ENCODE results near the gene TTC12. TPM values are rescaled to one million over a fixed set of nuclear protein-coding genes. Genes with fewer than 3 reads are reported as not detected.

The TTC12 gene
- polyA plus RNA-seq, 4 donors = 3.0 to 17.8 (median 6.0) TPM

DNA sequence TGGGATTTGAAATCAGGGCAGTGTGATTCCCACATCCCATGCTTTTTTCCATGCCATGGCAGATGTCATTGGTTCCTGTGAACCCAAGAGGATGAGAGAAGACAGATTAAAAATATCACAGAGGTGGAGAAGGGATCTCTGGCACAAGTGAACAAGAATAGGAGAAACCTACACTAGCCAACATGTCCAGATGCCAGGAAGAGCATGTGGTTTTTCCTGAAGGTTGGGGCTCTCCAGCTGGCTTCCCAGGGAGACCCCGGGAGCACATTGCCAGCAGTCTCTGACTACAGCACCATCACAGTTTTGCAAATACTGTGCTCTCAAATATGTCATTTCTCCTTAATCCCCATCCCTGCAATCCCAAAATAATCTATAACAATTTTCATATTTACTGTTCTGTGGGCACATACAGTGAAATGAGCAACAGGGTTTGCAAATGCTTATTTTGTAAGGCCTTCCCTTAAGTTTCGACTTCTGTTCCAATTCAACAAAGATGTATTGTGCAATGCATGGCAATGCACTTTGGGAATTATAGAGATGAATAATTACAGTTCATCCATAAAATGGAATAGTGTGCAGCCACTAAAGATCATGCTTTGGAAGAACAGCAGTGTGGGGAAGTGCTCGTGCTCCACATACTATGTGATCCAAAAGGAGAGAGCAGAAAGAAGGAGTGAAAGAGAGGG lies 78.0 kb downstream of the TTC12 start:
- Histone ChIP-seq H3K27ac (ENCODE audit: low read depth in 1 of 3, low read length in 2 of 3) (no peak overlapping the region), H3K36me3 (ENCODE audit: control insufficient read depth in 3 of 3, insufficient read depth in 2 of 3, low read depth in 1 of 3, low read length in 3 of 3) (no peaks in the 10 kb centered on the region), H3K4me3 (ENCODE audit: low read depth in 1 of 3, low read length in 3 of 3) (no peak overlapping the region), H3K4me1 (ENCODE audit: control insufficient read depth in 3 of 3, insufficient read depth in 2 of 3, low read depth in 1 of 3, low read length in 2 of 3) (peaks cover 0 to 4% (median 0%) of the 10 kb centered on the region in 3 donors), H3K9me3 (ENCODE audit: control insufficient read depth in 2 of 2, insufficient read depth in 1 of 2, low read depth in 1 of 2, low read length in 1 of 2) (no peaks in the 10 kb centered on the region), H3K27me3 (ENCODE audit: control insufficient read depth in 3 of 3, insufficient read depth in 3 of 3, low read length in 3 of 3) (peaks cover 0 to 17% (median 5%) of the 10 kb centered on the region in 3 donors)
- 72 to 82% (median 82%) methylated on average over 3 of the region's 3 CpGs for WGBS, 3 donors
- FAIRE-seq (no peak), DNase-seq (no peak)

DNA sequence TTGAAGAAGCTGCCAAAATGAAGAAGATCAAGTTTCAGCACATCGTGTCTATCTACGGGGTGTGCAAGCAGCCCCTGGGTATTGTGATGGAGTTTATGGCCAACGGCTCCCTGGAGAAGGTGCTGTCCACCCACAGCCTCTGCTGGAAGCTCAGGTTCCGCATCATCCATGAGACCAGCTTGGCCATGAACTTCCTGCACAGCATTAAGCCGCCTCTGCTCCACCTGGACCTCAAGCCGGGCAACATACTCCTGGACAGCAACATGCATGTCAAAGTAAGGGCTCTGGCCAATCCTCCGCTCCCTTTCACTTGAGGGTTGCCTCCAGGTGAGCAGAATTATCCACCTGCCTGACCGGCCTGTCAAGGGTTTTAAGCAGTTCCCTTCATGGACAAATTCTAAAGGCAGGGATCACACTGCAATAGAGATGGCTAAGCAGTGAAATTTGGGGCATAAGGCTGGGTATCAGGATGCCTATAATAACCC lies 79.2 kb downstream of the TTC12 start:
- Histone ChIP-seq H3K4me1 (ENCODE audit: control insufficient read depth in 3 of 3, insufficient read depth in 2 of 3, low read depth in 1 of 3, low read length in 2 of 3) (no peaks in the 10 kb centered on the region), H3K36me3 (ENCODE audit: control insufficient read depth in 3 of 3, insufficient read depth in 2 of 3, low read depth in 1 of 3, low read length in 3 of 3) (no peaks in the 10 kb centered on the region), H3K4me3 (ENCODE audit: low read depth in 1 of 3, low read length in 3 of 3) (no peak overlapping the region), H3K27ac (ENCODE audit: low read depth in 1 of 3, low read length in 2 of 3) (no peak overlapping the region), H3K9me3 (ENCODE audit: control insufficient read depth in 2 of 2, insufficient read depth in 1 of 2, low read depth in 1 of 2, low read length in 1 of 2) (no peaks in the 10 kb centered on the region), H3K27me3 (ENCODE audit: control insufficient read depth in 3 of 3, insufficient read depth in 3 of 3, low read length in 3 of 3) (peaks cover 0 to 6% (median 0%) of the 10 kb centered on the region in 3 donors)
- WGBS, 3 donors = 88 to 89% (median 88%) methylated on average over 8 of the region's 8 CpGs
- DNase-seq (no peak), FAIRE-seq (no peak)

DNA sequence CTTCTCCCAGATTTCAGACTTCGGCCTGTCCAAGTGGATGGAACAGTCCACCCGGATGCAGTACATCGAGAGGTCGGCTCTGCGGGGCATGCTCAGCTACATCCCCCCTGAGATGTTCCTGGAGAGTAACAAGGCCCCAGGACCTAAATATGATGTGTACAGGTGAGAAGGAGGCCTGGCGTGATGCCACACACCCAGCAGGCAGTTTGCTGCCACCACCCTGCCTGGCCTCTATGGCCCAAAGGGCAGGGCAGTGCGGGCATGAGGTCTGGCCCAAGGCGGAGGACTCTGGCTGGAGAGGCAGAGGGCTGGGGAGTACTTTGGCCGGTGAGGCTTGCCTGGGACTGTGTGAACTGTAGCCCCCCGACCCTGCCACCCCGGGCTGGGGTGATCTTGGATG lies 80.5 kb downstream of the TTC12 start:
- H3K4me1 ChIP-seq (ENCODE audit: control insufficient read depth in 3 of 3, insufficient read depth in 2 of 3, low read depth in 1 of 3, low read length in 2 of 3) = no peaks in the 10 kb centered on the region
- no peaks in the 10 kb centered on the region for H3K27me3 ChIP-seq (ENCODE audit: control insufficient read depth in 3 of 3, insufficient read depth in 3 of 3, low read length in 3 of 3)
- H3K4me3 ChIP-seq (ENCODE audit: low read depth in 1 of 3, low read length in 3 of 3) = no peak overlapping the region
- FAIRE-seq (no peak), DNase-seq (no peak)
- H3K27ac ChIP-seq (ENCODE audit: low read depth in 1 of 3, low read length in 2 of 3) = no peak overlapping the region
- H3K36me3 ChIP-seq (ENCODE audit: control insufficient read depth in 3 of 3, insufficient read depth in 2 of 3, low read depth in 1 of 3, low read length in 3 of 3) = no peaks in the 10 kb centered on the region
- 79 to 90% (median 85%) methylated on average over 11 of the region's 11 CpGs for WGBS, 3 donors
- no peaks in the 10 kb centered on the region for H3K9me3 ChIP-seq (ENCODE audit: control insufficient read depth in 2 of 2, insufficient read depth in 1 of 2, low read depth in 1 of 2, low read length in 1 of 2)

DNA sequence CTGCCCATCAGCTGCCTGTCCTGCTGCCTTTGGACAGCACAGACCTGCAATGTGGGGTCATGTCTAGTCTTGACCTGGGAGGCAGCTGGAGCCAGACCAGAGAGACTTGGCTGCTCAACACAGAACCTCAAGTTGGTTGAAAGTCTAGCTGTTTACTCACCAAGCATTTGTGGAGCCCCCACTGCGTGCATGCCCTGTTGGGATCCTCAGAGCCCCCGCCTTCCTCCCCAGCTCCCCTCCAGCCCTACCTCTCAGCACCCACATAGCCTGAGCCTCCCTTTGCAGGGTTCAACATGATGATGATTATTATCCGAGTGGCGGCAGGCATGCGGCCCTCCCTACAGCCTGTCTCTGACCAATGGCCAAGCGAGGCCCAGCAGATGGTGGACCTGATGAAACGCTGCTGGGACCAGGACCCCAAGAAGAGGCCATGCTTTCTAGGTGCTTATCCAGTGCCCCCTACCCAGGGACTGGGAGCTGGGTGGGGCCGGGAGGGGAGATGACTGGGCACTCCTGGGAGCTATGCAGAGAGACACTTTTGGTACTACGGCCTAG lies 81.5 kb downstream of the TTC12 start:
- no peak overlapping the region for H3K27ac ChIP-seq (ENCODE audit: low read depth in 1 of 3, low read length in 2 of 3)
- H3K4me1 ChIP-seq (ENCODE audit: control insufficient read depth in 3 of 3, insufficient read depth in 2 of 3, low read depth in 1 of 3, low read length in 2 of 3) = no peaks in the 10 kb centered on the region
- DNase-seq (no peak), FAIRE-seq (no peak)
- H3K4me3 ChIP-seq (ENCODE audit: low read depth in 1 of 3, low read length in 3 of 3) = no peak overlapping the region
- 91 to 93% (median 92%) methylated on average over 9 of the region's 9 CpGs for whole genome bisulfite sequencing, 3 donors
- H3K27me3 ChIP-seq (ENCODE audit: control insufficient read depth in 3 of 3, insufficient read depth in 3 of 3, low read length in 3 of 3) = no peaks in the 10 kb centered on the region
- H3K36me3 ChIP-seq (ENCODE audit: control insufficient read depth in 3 of 3, insufficient read depth in 2 of 3, low read depth in 1 of 3, low read length in 3 of 3) = no peaks in the 10 kb centered on the region
- no peaks in the 10 kb centered on the region for H3K9me3 ChIP-seq (ENCODE audit: control insufficient read depth in 2 of 2, insufficient read depth in 1 of 2, low read depth in 1 of 2, low read length in 1 of 2)

DNA sequence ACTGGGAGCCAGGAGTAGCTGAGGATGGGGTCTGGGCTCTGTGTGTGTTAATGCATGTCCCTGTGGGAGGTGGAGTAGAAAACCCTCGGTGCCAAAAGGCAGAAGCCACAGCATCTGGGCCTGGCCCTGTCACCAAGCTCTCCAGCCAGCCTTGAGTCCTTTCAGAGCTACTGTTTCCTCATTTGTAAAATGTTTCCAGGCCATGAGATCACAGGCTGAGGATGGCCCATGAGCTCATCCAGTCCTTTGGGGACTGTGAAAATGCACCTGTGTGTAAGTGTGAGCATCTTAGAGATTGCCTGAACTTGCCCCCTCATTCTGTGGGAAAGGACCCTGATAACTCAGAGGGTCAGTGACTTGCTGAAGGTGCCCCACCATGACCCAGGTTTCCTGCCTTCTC lies 82.3 kb downstream of the TTC12 start:
- no peak for DNase-seq
- no peaks in the 10 kb centered on the region for H3K9me3 ChIP-seq (ENCODE audit: control insufficient read depth in 2 of 2, insufficient read depth in 1 of 2, low read depth in 1 of 2, low read length in 1 of 2)
- no peaks in the 10 kb centered on the region for H3K36me3 ChIP-seq (ENCODE audit: control insufficient read depth in 3 of 3, insufficient read depth in 2 of 3, low read depth in 1 of 3, low read length in 3 of 3)
- no peaks in the 10 kb centered on the region for H3K27me3 ChIP-seq (ENCODE audit: control insufficient read depth in 3 of 3, insufficient read depth in 3 of 3, low read length in 3 of 3)
- no peak for FAIRE-seq
- H3K27ac ChIP-seq (ENCODE audit: low read depth in 1 of 3, low read length in 2 of 3) = no peak overlapping the region
- no peak overlapping the region for H3K4me3 ChIP-seq (ENCODE audit: low read depth in 1 of 3, low read length in 3 of 3)
- H3K4me1 ChIP-seq (ENCODE audit: control insufficient read depth in 3 of 3, insufficient read depth in 2 of 3, low read depth in 1 of 3, low read length in 2 of 3) = no peaks in the 10 kb centered on the region
- WGBS, 3 donors = 67 to 92% (median 74%) methylated on average over 1 of the region's 1 CpG

DNA sequence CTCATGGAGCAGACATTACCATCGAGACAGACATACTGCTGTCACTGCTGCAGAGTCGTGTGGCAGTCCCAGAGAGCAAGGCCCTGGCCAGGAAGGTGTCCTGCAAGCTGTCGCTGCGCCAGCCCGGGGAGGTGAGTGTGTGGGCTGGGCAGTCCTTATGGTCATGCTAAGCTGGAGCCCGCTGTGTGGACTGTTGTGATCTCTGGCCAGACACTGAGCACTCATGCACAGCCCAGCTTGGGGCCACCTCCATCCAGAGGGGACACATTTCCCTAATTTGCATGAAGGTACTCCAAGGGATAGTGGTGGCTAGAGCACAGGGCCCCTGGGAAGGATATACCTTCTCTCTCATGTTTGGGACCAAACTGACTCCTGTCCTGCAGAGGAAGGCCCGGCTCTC lies 82.8 kb downstream of the TTC12 start:
- no peaks in the 10 kb centered on the region for H3K4me1 ChIP-seq (ENCODE audit: control insufficient read depth in 3 of 3, insufficient read depth in 2 of 3, low read depth in 1 of 3, low read length in 2 of 3)
- no peak overlapping the region for H3K27ac ChIP-seq (ENCODE audit: low read depth in 1 of 3, low read length in 2 of 3)
- no peaks in the 10 kb centered on the region for H3K36me3 ChIP-seq (ENCODE audit: control insufficient read depth in 3 of 3, insufficient read depth in 2 of 3, low read depth in 1 of 3, low read length in 3 of 3)
- H3K9me3 ChIP-seq (ENCODE audit: control insufficient read depth in 2 of 2, insufficient read depth in 1 of 2, low read depth in 1 of 2, low read length in 1 of 2) = no peaks in the 10 kb centered on the region
- H3K4me3 ChIP-seq (ENCODE audit: low read depth in 1 of 3, low read length in 3 of 3) = no peak overlapping the region
- 80 to 81% (median 81%) methylated on average over 7 of the region's 7 CpGs for WGBS, 3 donors
- H3K27me3 ChIP-seq (ENCODE audit: control insufficient read depth in 3 of 3, insufficient read depth in 3 of 3, low read length in 3 of 3) = peaks cover 0 to 2% (median 0%) of the 10 kb centered on the region in 3 donors
- FAIRE-seq (no peak), DNase-seq (no peak)

DNA sequence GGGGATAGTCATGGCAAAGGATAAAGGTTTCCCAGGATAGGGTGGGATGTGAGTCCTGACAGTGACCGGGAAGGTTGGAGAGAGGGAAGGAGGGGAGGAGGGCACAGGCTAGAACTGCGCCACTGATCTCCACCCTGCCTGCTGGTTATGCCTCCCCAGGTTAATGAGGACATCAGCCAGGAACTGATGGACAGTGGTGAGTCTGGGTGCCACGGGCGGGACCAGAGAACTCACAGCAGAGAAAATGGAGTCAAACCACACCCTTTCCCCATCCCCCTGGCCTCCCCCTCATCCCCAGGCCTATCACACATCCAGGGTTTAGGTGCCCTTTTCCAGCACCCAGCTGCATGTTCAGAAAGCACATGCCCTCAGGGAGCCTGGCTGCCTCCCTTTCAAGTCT lies 83.4 kb downstream of the TTC12 start:
- Histone ChIP-seq H3K27me3 (ENCODE audit: control insufficient read depth in 3 of 3, insufficient read depth in 3 of 3, low read length in 3 of 3) (peaks cover 0 to 2% (median 0%) of the 10 kb centered on the region in 3 donors), H3K27ac (ENCODE audit: low read depth in 1 of 3, low read length in 2 of 3) (no peak overlapping the region), H3K4me3 (ENCODE audit: low read depth in 1 of 3, low read length in 3 of 3) (no peak overlapping the region), H3K36me3 (ENCODE audit: control insufficient read depth in 3 of 3, insufficient read depth in 2 of 3, low read depth in 1 of 3, low read length in 3 of 3) (no peaks in the 10 kb centered on the region), H3K9me3 (ENCODE audit: control insufficient read depth in 2 of 2, insufficient read depth in 1 of 2, low read depth in 1 of 2, low read length in 1 of 2) (no peaks in the 10 kb centered on the region), H3K4me1 (ENCODE audit: control insufficient read depth in 3 of 3, insufficient read depth in 2 of 3, low read depth in 1 of 3, low read length in 2 of 3) (no peaks in the 10 kb centered on the region)
- FAIRE-seq = no peak
- 88 to 96% (median 88%) methylated on average over 4 of the region's 4 CpGs for WGBS, 3 donors
- no peak for DNase-seq

DNA sequence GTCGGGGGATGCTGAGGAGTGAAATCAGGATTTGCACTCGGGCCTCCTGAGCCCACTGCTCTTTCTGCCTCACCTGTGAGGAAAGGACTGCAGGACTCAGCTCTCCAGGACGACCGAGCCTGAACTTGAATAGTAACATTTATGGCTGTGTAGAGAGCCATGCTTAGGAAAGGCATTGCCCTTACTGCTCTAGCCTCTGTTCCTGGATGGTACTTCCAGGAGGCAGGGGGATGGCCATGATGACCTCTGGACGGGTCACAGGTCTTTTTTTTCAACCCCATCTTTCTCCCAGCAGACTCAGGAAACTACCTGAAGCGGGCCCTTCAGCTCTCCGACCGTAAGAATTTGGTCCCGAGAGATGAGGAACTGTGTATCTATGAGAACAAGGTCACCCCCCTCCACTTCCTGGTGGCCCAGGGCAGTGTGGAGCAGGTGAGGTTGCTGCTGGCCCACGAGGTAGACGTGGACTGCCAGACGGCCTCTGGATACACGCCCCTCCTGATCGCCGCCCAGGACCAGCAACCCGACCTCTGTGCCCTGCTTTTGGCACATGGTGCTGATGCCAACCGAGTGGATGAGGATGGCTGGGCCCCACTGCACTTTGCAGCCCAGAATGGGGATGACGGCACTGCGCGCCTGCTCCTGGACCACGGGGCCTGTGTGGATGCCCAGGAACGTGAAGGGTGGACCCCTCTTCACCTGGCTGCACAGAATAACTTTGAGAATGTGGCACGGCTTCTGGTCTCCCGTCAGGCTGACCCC lies 84.5 kb downstream of the TTC12 start:
- Histone ChIP-seq H3K36me3 (ENCODE audit: control insufficient read depth in 3 of 3, insufficient read depth in 2 of 3, low read depth in 1 of 3, low read length in 3 of 3) (no peaks in the 10 kb centered on the region), H3K27ac (ENCODE audit: low read depth in 1 of 3, low read length in 2 of 3) (no peak overlapping the region), H3K4me3 (ENCODE audit: low read depth in 1 of 3, low read length in 3 of 3) (no peak overlapping the region), H3K4me1 (ENCODE audit: control insufficient read depth in 3 of 3, insufficient read depth in 2 of 3, low read depth in 1 of 3, low read length in 2 of 3) (no peaks in the 10 kb centered on the region), H3K9me3 (ENCODE audit: control insufficient read depth in 2 of 2, insufficient read depth in 1 of 2, low read depth in 1 of 2, low read length in 1 of 2) (no peaks in the 10 kb centered on the region), H3K27me3 (ENCODE audit: control insufficient read depth in 3 of 3, insufficient read depth in 3 of 3, low read length in 3 of 3) (peaks cover 0 to 2% (median 0%) of the 10 kb centered on the region in 3 donors)
- WGBS, 3 donors = 79 to 86% (median 84%) methylated on average over 24 of the region's 24 CpGs
- DNase-seq (no peak), FAIRE-seq (no peak)

Data from small intestine (tissue), 7 donors.